CD4-positive, alpha-beta T cell (primary cell): ENCODE results near the gene EMP1. TPM values are rescaled to one million over a fixed set of nuclear protein-coding genes. Genes with fewer than 3 reads are reported as not detected.

Experiments used
- ATAC-seq: fragments of 200-7000 bp; cut with Tn5 transposase; one replicate; pipeline ENCODE4 v1.10.0; 2022; ENCODE audit warnings: mild to moderate bottlenecking; ENCODE audit not compliant: poor library complexity
- CTCF ChIA-PET: fragments of 350-600 bp; sonication (Branson Sonifier 250); formaldehyde crosslinking; loops from one replicate; lab custom pipeline; 2021; ENCODE audit warnings: antibody characterized with exemption, inconsistent platforms; lab: Charles Lee
- POLR2A ChIA-PET: fragments of 350-600 bp; sonication (Branson Sonifier 250); formaldehyde crosslinking; loops from one replicate; lab custom pipeline; 2021; ENCODE audit warnings: antibody characterized with exemption, inconsistent platforms; lab: Charles Lee
- DNase-seq, 14 experiments: peaks; one replicate each; pipeline ENCODE4 v3.0.0-alpha.2; 2013 to 2020; ENCODE audit warnings: mixed read lengths in 2 of 14
- H3K27ac ChIP-seq, 2 donors: one replicate each; pipeline versions ENCODE4 v1.5.1 to v1.7.0; 2013; ENCODE audit warnings: low read length in 2 of 2, low read depth in 1 of 2, mild to moderate bottlenecking in 1 of 2
- H3K27me3 ChIP-seq, 2 experiments: 1 replicate in 1 of 2; 2 replicates in 1 of 2; pipeline versions ENCODE4 v1.6.1 to v1.7.0; 2013; ENCODE audit warnings: low read length in 2 of 2, control low read depth in 1 of 2, mild to moderate bottlenecking in 1 of 2, moderate library complexity in 1 of 2; ENCODE audit not compliant: insufficient read depth in 2 of 2, control insufficient read depth in 1 of 2
- H3K36me3 ChIP-seq: one replicate; pipeline ENCODE4 v1.6.1; 2013; ENCODE audit warnings: low read length, control low read depth; ENCODE audit not compliant: insufficient read depth
- H3K4me1 ChIP-seq: one replicate; pipeline ENCODE4 v1.6.1; 2013; ENCODE audit warnings: low read length, control low read depth; ENCODE audit not compliant: insufficient read depth
- H3K4me3 ChIP-seq: one replicate; pipeline ENCODE4 v1.5.1; 2013; ENCODE audit warnings: mild to moderate bottlenecking, low read length, moderate library complexity
- H3K9me3 ChIP-seq, 2 experiments: 1 replicate in 1 of 2; 2 replicates in 1 of 2; pipeline versions ENCODE4 v1.6.1 to v1.7.0; 2013; ENCODE audit warnings: low read length in 2 of 2, mild to moderate bottlenecking in 2 of 2, control low read depth in 1 of 2, moderate library complexity in 1 of 2; ENCODE audit not compliant: control insufficient read depth in 1 of 2, insufficient read depth in 1 of 2
- H3K27ac Mint-ChIP-seq: one replicate; pipeline ENCODE4 v1.8.0; 2020; ENCODE audit warnings: mixed read lengths
- H3K27me3 Mint-ChIP-seq: one replicate; pipeline ENCODE4 v1.8.0; 2021; ENCODE audit warnings: mixed read lengths
- H3K36me3 Mint-ChIP-seq: one replicate; pipeline ENCODE4 v1.8.0; 2021; ENCODE audit warnings: low read depth, mixed read lengths
- H3K4me1 Mint-ChIP-seq: one replicate; pipeline ENCODE4 v1.8.0; 2021; ENCODE audit warnings: low read depth, mixed read lengths
- H3K4me3 Mint-ChIP-seq: one replicate; pipeline ENCODE4 v1.8.0; 2020; ENCODE audit warnings: mild to moderate bottlenecking, mixed read lengths
- H3K9me3 Mint-ChIP-seq: one replicate; pipeline ENCODE4 v1.8.0; 2020; ENCODE audit warnings: mixed read lengths
- intact Hi-C, 2 experiments: fragments of 100-400 bp; cut with DNase I in 1 of 2; cut with micrococcal nuclease in 1 of 2; formaldehyde crosslinking; loops; one replicate each; pipeline versions ENCODE4 v1.15.1 to v1.9.0; 2023 to 2025; cut with DNase I, micrococcal nuclease
- total RNA-seq, 174 experiments: library from RNA in 2 of 174; stranded (reverse) in 2 of 174; gene quantifications; one replicate each; pipeline ENCODE4 v1.2.3 and lab custom pipeline; 2021 to 2026
- TF ChIP-seq, protein P1 (sequence below): fragments of 200-600 bp; IDR thresholded peaks from one replicate; pipeline ENCODE4 v1.8.0; 2022; ENCODE audit warnings: antibody characterized with exemption, mild to moderate bottlenecking

The EMP1 gene
- total RNA-seq, 2 experiments from 2014 or later: 9.0 to 9.1 TPM

DNA sequence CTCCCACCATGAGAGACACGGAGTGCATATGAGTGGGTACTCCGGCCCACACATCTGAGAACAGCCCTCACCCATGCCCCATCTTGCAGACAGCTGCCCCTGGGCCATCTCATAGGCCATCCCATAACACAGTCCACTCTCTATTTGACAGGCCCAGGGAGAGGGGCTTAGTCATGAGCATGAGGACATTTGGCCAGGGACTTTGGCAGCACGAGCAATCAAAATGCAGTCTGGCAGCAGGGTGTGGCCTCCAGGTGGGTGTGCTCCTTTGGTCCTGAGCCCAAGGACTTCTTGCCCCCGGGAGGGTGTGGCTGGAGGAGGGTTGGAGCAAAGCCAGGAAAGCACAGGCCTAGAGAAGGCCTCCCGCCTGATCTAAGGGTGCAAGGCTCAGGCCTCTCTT is 25.6 kb downstream of the EMP1 start:
- H3K36me3 ChIP-seq: no peaks in the 10 kb centered on the region
- Mint-ChIP-seq H3K4me3 (no peak overlapping the region), H3K4me1 (no peaks in the 10 kb centered on the region), H3K36me3 (no peaks in the 10 kb centered on the region), H3K9me3 (no peaks in the 10 kb centered on the region), H3K27ac (no peak overlapping the region), H3K27me3 (peaks cover 23% of the 10 kb centered on the region)
- intact Hi-C loops: no loop called here
- no peak overlapping the region for H3K27ac ChIP-seq
- H3K9me3 ChIP-seq: no peaks in the 10 kb centered on the region
- ATAC-seq: no peak
- H3K4me1 ChIP-seq: no peaks in the 10 kb centered on the region
- H3K4me3 ChIP-seq: no peak overlapping the region
- DNase-seq: no peak
- H3K27me3 ChIP-seq: peaks cover 0 to 1% of the 10 kb centered on the region in 2 experiments
- TF ChIP-seq, protein P1, sequence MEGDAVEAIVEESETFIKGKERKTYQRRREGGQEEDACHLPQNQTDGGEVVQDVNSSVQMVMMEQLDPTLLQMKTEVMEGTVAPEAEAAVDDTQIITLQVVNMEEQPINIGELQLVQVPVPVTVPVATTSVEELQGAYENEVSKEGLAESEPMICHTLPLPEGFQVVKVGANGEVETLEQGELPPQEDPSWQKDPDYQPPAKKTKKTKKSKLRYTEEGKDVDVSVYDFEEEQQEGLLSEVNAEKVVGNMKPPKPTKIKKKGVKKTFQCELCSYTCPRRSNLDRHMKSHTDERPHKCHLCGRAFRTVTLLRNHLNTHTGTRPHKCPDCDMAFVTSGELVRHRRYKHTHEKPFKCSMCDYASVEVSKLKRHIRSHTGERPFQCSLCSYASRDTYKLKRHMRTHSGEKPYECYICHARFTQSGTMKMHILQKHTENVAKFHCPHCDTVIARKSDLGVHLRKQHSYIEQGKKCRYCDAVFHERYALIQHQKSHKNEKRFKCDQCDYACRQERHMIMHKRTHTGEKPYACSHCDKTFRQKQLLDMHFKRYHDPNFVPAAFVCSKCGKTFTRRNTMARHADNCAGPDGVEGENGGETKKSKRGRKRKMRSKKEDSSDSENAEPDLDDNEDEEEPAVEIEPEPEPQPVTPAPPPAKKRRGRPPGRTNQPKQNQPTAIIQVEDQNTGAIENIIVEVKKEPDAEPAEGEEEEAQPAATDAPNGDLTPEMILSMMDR: no peak
- ChIA-PET POLR2A (no interaction called here), CTCF (interaction anchor here (1.1 to 1.7 kb wide), 2 partner anchors 10 kb away, joined by 3 to 9 read pairs; no protein-coding TSS in a partner anchor)

DNA sequence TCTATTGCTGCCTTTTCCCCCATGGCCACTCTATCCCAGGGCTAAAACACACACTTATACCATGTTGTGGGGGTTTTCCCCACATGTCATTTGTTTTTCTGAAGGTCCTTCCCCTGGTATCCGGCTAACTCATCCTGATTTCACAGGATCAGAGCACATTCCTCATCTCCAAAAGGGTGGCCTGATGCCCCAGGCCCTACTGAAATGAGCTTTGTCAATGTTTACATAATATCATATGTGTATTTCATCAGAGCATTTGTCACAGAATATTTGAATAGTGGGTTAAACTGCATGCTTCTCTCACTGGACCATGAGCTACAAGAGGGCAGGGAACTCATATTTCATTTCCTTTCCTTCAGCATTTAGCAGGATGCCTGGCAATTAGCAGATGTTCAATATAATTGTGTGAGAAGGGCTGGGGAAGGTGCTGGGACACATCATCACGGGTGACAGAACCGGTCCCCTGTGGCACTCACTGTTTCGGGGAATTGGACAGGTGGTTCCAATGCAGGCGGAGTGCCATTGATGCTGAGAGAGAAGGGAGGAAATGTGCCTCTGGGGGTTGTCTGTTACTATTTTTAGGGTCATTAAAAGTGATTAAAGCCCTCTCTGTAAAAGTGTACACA is 26.8 kb downstream of the EMP1 start:
- no peaks in the 10 kb centered on the region for H3K9me3 Mint-ChIP-seq
- H3K27ac Mint-ChIP-seq: no peak overlapping the region
- Histone ChIP-seq H3K27ac (no peak overlapping the region), H3K36me3 (no peaks in the 10 kb centered on the region), H3K27me3 (peaks cover 7 to 8% of the 10 kb centered on the region in 2 experiments), H3K4me3 (no peak overlapping the region), H3K9me3 (no peaks in the 10 kb centered on the region), H3K4me1 (no peaks in the 10 kb centered on the region)
- intact Hi-C loops: no loop called here
- H3K4me3 Mint-ChIP-seq: no peak overlapping the region
- H3K4me1 Mint-ChIP-seq: no peaks in the 10 kb centered on the region
- POLR2A ChIA-PET: interaction anchor here (0.6 kb wide), 1 partner anchor 828 kb away, joined by 3 read pairs; no protein-coding TSS in a partner anchor
- peaks cover 30% of the 10 kb centered on the region for H3K27me3 Mint-ChIP-seq
- H3K36me3 Mint-ChIP-seq: no peaks in the 10 kb centered on the region
- CTCF ChIA-PET: interaction anchor here (1.1 kb wide), 1 partner anchor 11 kb away, joined by 3 read pairs; no protein-coding TSS in a partner anchor
- DNase-seq (no peak), ATAC-seq (no peak)
- TF ChIP-seq, protein P1: no peak

DNA sequence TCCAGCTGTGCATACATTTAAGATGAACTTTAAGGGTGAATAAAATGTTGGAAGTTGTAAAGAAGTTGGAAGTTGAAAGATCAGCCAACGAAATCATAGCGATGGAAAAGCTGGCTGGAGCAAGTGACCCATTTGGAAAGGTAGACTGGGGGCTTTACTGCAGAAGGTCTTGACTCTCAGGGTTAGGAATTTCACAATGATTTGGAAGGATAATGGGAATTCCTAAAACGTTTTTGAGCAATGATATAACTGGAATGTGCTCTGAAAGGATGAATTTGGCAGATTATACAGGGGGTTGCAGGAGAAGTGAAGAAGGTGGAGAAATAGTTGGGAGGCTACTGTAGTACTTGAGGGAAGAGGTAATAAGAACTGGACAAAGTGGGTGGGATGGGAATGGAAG is 27.4 kb downstream of the EMP1 start:
- no peak overlapping the region for H3K27ac ChIP-seq
- CTCF ChIA-PET: interaction anchor here (1.1 kb wide), 1 partner anchor 12 kb away, joined by 5 read pairs; no protein-coding TSS in a partner anchor
- no peak overlapping the region for H3K4me3 Mint-ChIP-seq
- intact Hi-C loops: no loop called here
- POLR2A ChIA-PET: interaction anchor here (0.6 kb wide), 1 partner anchor 829 kb away, joined by 3 read pairs; no protein-coding TSS in a partner anchor
- TF ChIP-seq, protein P1: no peak
- peaks cover 7 to 8% of the 10 kb centered on the region in 2 experiments for H3K27me3 ChIP-seq
- H3K9me3 ChIP-seq: no peaks in the 10 kb centered on the region
- H3K36me3 ChIP-seq: no peaks in the 10 kb centered on the region
- no peaks in the 10 kb centered on the region for H3K36me3 Mint-ChIP-seq
- H3K4me1 ChIP-seq: no peaks in the 10 kb centered on the region
- H3K9me3 Mint-ChIP-seq: no peaks in the 10 kb centered on the region
- H3K27ac Mint-ChIP-seq: no peak overlapping the region
- no peak for ATAC-seq
- H3K27me3 Mint-ChIP-seq: peaks cover 33% of the 10 kb centered on the region
- no peaks in the 10 kb centered on the region for H3K4me1 Mint-ChIP-seq
- no peak for DNase-seq
- H3K4me3 ChIP-seq: no peak overlapping the region
